Nephron progenitor cell (in vitro differentiated cells): ENCODE measurements around the gene RAPGEF1.

Experiments
- DNase-seq: peaks from one replicate; pipeline ENCODE4 v3.0.0; 2021
- H3K27ac Mint-ChIP-seq: 2 replicates; pipeline ENCODE4 v1.8.0; 2021; ENCODE audit warnings: mild to moderate bottlenecking, moderate library complexity, mixed read lengths
- H3K27me3 Mint-ChIP-seq: 2 replicates; pipeline ENCODE4 v1.8.0; 2021; ENCODE audit warnings: mild to moderate bottlenecking, low read depth, mixed read lengths; ENCODE audit not compliant: poor library complexity
- H3K36me3 Mint-ChIP-seq: 2 replicates; pipeline ENCODE4 v1.8.0; 2021; ENCODE audit warnings: low read depth, mixed read lengths
- H3K4me1 Mint-ChIP-seq: 2 replicates; pipeline ENCODE4 v1.8.0; 2021; ENCODE audit warnings: mixed read lengths
- H3K4me3 Mint-ChIP-seq: 2 replicates; pipeline ENCODE4 v1.8.0; 2021; ENCODE audit warnings: mild to moderate bottlenecking, moderate library complexity, mixed read lengths
- H3K9me3 Mint-ChIP-seq: 2 replicates; pipeline ENCODE4 v1.8.0; 2021; ENCODE audit warnings: mild to moderate bottlenecking, moderate library complexity, mixed read lengths
- CTCF ChIP-seq: fragments of 200-600 bp; sonication (generic); IDR thresholded peaks from 2 replicates; pipeline ENCODE4 v1.5.0; 2021; ENCODE audit warnings: antibody characterized with exemption

The RAPGEF1 gene

GRCh38 chr9:131739133-131739958 is 530 bp downstream of the RAPGEF1 start:
- H3K4me1 Mint-ChIP-seq, result peaks cover 40% of the 10 kb centered on the region
- DNase-seq, result peak; percentile 53
- H3K27me3 Mint-ChIP-seq, result peaks cover 10% of the 10 kb centered on the region
- H3K4me3 Mint-ChIP-seq, result peak overlapping the region; percentile 89
- peak overlapping the region; percentile 85 for H3K27ac Mint-ChIP-seq
- TF ChIP-seq CTCF, result no peak
- peaks cover 4% of the 10 kb centered on the region for H3K36me3 Mint-ChIP-seq
- peaks cover 5% of the 10 kb centered on the region for H3K9me3 Mint-ChIP-seq

DNA sequence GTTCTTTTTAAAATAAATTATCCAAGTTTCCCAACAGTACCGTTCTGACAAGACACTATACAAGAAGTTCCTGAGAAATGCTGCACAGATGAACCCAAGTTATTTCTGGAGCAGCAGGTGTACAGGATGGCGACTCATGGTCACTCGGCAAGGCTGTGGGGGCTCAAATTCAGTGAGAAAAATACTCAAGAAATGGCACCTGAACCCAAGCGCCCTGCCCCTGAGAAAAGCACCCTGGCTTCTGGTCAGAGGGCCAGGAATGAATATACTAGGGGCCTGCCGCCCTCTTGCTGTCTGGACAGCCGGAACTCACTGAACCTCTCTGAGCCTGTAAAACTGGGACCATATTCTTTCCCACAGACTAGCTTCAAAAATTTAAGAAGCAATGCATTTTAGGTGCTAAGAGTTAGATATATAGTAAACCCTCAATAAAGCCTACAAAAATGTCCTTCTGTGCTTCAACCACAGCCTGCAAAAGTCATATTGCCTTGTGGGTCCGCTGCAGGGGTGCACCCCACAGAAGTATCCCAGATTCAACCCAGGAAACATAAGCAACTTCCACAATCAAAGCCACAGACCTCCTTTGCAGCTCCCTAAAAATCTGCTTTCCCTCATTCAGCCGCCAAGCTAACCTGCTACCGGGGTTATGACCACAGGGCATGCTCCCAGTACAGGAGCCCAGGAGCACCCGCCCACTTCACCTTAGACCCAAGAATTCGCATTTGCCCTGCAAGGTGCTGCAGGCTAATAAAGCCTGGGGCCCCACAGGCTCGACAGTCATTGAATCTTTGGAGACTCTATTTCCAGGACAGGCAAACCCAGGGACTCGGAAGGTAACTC is 1.4 kb downstream of the RAPGEF1 start:
- Mint-ChIP-seq H3K4me1 (peaks cover 48% of the 10 kb centered on the region), H3K27ac (peak overlapping the region; percentile 85), H3K9me3 (peaks cover 5% of the 10 kb centered on the region), H3K4me3 (peak overlapping the region; percentile 89), H3K36me3 (peaks cover 4% of the 10 kb centered on the region), H3K27me3 (peaks cover 13% of the 10 kb centered on the region)
- no peak for TF ChIP-seq CTCF
- DNase-seq, result no peak

DNA sequence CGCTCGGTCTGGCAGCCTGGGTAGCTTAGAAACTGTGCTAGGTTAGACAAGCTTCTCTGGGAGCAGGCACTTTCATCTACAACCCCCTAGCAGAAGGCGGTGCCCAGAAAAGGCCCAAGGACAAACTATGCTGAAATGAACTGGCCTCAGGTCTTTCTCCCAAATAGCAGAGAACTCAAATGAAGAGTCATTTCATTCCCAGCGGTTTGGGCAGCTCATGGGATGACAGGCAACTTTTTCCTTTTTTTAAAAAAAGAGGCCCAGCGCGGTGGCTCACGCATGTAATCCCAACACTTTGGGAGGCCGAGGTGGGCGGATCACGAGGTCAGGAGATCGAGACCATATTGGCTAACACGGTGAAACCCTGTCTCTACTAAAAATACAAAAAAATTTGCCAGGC is 2.5 kb downstream of the RAPGEF1 start:
- peaks cover 56% of the 10 kb centered on the region for H3K4me1 Mint-ChIP-seq
- H3K9me3 Mint-ChIP-seq, result peaks cover 5% of the 10 kb centered on the region
- peaks cover 4% of the 10 kb centered on the region for H3K36me3 Mint-ChIP-seq
- H3K27ac Mint-ChIP-seq, result no peak overlapping the region
- no peak for DNase-seq
- H3K27me3 Mint-ChIP-seq, result peaks cover 13% of the 10 kb centered on the region
- TF ChIP-seq CTCF, result no peak
- no peak overlapping the region for H3K4me3 Mint-ChIP-seq

GRCh38 chr9:131736431-131736830 is 3.4 kb downstream of the RAPGEF1 start:
- Mint-ChIP-seq H3K4me3 (no peak overlapping the region), H3K27ac (no peak overlapping the region), H3K36me3 (peaks cover 4% of the 10 kb centered on the region), H3K4me1 (peaks cover 66% of the 10 kb centered on the region), H3K9me3 (peaks cover 5% of the 10 kb centered on the region), H3K27me3 (peaks cover 13% of the 10 kb centered on the region)
- DNase-seq, result no peak
- TF ChIP-seq CTCF, result no peak

- peaks cover 73% of the 10 kb centered on the region for H3K4me1 Mint-ChIP-seq
- peaks cover 13% of the 10 kb centered on the region for H3K27me3 Mint-ChIP-seq
- no peak overlapping the region for H3K4me3 Mint-ChIP-seq
- no peak for DNase-seq
- H3K27ac Mint-ChIP-seq, result peak overlapping the region; percentile 86
- TF ChIP-seq CTCF, result no peak
- peaks cover 4% of the 10 kb centered on the region for H3K36me3 Mint-ChIP-seq
- peaks cover 3% of the 10 kb centered on the region for H3K9me3 Mint-ChIP-seq
Observed at GRCh38 chr9:131735238-131736128, 4.4 kb downstream of the RAPGEF1 start.
